ENCODE results near the gene MRPS23.

GRCh38 chr17:57808882-57809281 lies 41.0 kb downstream of the MRPS23 start:
- TF ChIP-seq EZH2 (IDR thresholded peaks at IDR 0.05; ENCODE audit: insufficient read depth, poor library complexity, severe bottlenecking): no peak
- TF ChIP-seq EZH2phosphoT487 (IDR thresholded peaks at IDR 0.05; ENCODE audit: insufficient read depth, low read depth): no peak
